ENCODE data around the gene MTCL1.

- TF ChIP-seq CTCF (IDR thresholded peaks at IDR 0.05) (no peak), POLR2A (IDR thresholded peaks at IDR 0.05) (no peak)
These were observed 49.1 kb upstream of the MTCL1 start for GRCh38 chr18:8656232-8656631.

Data from ovary (tissue), 3 donors.